Lower leg skin (tissue), 3 donors: ENCODE results near the gene KNL1.

ENCODE experiments used
- POLR2A ChIP-seq, 2 donors: fragments of 450-650 bp; IDR thresholded peaks; one replicate each; pipeline ENCODE4 v1.6.1; 2016 to 2017; ENCODE audit warnings: antibody characterized with exemption in 2 of 2, mild to moderate bottlenecking in 1 of 2, moderate library complexity in 1 of 2
- TF ChIP-seq, protein P1 (sequence below), 3 donors: fragments of 450-650 bp; IDR thresholded peaks; one replicate each; pipeline ENCODE4 v1.5.1; 2016; ENCODE audit warnings: antibody characterized with exemption in 3 of 3, mild to moderate bottlenecking in 3 of 3, moderate library complexity in 2 of 3

DNA sequence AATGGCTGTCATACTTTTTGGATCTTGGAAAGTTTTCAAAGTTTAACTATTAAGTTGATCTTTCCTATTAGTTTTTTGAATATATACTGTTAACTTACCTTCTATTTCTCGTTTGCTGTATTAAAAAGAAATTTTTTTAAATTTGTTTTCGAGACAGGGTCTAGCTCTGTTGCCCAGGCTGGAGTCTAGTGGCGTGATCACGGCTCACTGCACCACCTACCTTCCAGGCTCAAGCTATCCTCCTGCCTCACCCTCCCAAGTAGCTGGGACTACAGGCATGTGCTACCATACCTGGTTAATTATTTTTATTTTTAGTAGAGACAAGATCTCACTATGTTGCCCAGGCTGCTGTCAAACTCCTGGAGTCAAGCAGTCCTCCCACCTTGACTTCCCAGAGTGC, 4.6 kb downstream of the KNL1 start:
- TF ChIP-seq POLR2A (IDR thresholded peaks at IDR 0.05): no peak
- TF ChIP-seq, protein P1, sequence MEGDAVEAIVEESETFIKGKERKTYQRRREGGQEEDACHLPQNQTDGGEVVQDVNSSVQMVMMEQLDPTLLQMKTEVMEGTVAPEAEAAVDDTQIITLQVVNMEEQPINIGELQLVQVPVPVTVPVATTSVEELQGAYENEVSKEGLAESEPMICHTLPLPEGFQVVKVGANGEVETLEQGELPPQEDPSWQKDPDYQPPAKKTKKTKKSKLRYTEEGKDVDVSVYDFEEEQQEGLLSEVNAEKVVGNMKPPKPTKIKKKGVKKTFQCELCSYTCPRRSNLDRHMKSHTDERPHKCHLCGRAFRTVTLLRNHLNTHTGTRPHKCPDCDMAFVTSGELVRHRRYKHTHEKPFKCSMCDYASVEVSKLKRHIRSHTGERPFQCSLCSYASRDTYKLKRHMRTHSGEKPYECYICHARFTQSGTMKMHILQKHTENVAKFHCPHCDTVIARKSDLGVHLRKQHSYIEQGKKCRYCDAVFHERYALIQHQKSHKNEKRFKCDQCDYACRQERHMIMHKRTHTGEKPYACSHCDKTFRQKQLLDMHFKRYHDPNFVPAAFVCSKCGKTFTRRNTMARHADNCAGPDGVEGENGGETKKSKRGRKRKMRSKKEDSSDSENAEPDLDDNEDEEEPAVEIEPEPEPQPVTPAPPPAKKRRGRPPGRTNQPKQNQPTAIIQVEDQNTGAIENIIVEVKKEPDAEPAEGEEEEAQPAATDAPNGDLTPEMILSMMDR (IDR thresholded peaks at IDR 0.05): no peak
